Adrenal gland (tissue), 5 donors: ENCODE measurements around the gene MAGEA11.

Experiments used
- POLR2A ChIP-seq, 2 donors: fragments of 450-650 bp; IDR thresholded peaks; one replicate each; pipeline ENCODE4 v1.6.1; 2017; ENCODE audit warnings: antibody characterized with exemption in 2 of 2, mild to moderate bottlenecking in 2 of 2, moderate library complexity in 1 of 2
- TF ChIP-seq, protein P1 (sequence below), 6 experiments: fragments of 450-650 bp in 4 of 6; fragments of 200-600 bp in 2 of 6; sonication (generic) in 1 of 6; IDR thresholded peaks; 1 replicate in 5 of 6; 2 replicates in 1 of 6; pipeline versions ENCODE4 v1.5.1 to v1.8.0; 2016 to 2021; ENCODE audit warnings: antibody characterized with exemption in 6 of 6, mild to moderate bottlenecking in 2 of 6, moderate library complexity in 1 of 6
- donor health status: DM: no; HTN: no; CAD: no.

DNA sequence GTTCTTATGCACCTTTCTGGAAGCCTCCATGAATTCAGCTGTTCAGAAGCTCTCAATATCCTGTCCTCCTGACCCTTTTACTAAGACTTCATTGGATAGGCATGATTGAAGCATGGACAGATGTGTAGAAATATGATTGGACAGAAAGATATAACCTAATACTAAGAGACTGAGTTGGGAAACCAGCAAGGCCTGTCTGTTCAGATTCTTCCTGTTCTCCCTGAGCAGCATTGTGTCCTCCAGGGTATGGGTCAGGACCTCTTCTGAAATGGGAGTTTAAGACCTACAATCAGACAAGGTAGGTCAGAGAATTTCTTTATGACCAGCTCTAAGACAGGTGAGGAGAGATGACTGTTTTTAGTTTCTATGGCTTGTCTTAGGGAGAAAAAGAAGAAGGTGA lies 23.9 kb upstream of the MAGEA11 start:
- TF ChIP-seq, protein P1, sequence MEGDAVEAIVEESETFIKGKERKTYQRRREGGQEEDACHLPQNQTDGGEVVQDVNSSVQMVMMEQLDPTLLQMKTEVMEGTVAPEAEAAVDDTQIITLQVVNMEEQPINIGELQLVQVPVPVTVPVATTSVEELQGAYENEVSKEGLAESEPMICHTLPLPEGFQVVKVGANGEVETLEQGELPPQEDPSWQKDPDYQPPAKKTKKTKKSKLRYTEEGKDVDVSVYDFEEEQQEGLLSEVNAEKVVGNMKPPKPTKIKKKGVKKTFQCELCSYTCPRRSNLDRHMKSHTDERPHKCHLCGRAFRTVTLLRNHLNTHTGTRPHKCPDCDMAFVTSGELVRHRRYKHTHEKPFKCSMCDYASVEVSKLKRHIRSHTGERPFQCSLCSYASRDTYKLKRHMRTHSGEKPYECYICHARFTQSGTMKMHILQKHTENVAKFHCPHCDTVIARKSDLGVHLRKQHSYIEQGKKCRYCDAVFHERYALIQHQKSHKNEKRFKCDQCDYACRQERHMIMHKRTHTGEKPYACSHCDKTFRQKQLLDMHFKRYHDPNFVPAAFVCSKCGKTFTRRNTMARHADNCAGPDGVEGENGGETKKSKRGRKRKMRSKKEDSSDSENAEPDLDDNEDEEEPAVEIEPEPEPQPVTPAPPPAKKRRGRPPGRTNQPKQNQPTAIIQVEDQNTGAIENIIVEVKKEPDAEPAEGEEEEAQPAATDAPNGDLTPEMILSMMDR (IDR thresholded peaks at IDR 0.05), result no peak
- no peak for TF ChIP-seq POLR2A (IDR thresholded peaks at IDR 0.05)
